Myocyte (in vitro differentiated cells): ENCODE measurements around the gene FGD6. TPM values are rescaled to one million over a fixed set of nuclear protein-coding genes. Genes with fewer than 3 reads are reported as not detected.
A peak's percentile ranks its signal among the peaks of the same experiment; 100 is the strongest.
"Not testable (repeated sequence)": the region's sequence is repeated elsewhere in the genome, so short reads cannot be mapped to it uniquely, and the experiment has no call there.

Experiments used
- DNase-seq: peaks from one replicate; pipeline ENCODE4 v3.0.0-alpha.2; 2012; ENCODE audit warnings: low read depth
- total RNA-seq: library from RNA; depleted of rRNA; stranded (reverse); fragments of >200 nt; gene quantifications from 2 replicates; pipeline ENCODE4 v1.2.3, GENCODE V29; 2014

The FGD6 gene
- total RNA-seq, 1 donor from 2014 or later: 3.1 TPM

DNA sequence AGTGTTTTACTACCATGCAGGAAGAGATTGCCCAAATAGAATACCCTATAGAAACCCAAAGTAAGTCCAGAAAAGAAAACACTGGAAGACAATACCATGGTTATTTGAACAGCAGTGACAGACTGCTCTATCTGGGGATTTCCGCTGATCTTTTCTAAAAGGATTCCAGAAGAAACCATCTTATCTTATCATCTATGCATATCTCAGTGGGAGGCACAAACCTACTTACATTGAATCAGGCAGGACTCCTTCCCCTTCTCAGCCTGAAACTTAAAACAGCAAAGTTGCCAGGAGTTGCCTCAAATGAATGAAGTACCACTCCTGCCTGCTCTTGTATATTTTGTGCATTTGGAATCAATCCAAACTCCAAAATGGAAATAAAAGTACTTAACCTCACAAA, 87.2 kb downstream of the FGD6 start:
- no peak for DNase-seq

DNA sequence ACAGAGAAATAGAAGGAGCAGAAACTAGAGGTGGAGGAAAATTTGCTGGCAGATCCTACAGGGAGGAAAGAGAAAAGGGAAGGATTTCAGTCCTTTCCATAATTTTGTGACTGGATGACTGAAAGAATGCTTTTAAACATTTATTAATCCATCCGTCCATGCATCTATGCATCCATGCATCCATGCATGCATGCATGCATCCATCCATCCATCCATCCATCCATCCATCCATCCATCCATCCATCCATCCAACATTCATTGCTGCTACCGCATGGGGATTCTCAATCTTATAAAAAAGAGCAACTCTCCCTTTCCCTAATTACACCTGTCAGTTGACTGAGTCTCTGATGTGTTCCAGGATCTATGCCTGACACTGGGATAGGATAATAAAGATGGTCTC, 88.2 kb downstream of the FGD6 start:
- DNase-seq: no peak

DNA sequence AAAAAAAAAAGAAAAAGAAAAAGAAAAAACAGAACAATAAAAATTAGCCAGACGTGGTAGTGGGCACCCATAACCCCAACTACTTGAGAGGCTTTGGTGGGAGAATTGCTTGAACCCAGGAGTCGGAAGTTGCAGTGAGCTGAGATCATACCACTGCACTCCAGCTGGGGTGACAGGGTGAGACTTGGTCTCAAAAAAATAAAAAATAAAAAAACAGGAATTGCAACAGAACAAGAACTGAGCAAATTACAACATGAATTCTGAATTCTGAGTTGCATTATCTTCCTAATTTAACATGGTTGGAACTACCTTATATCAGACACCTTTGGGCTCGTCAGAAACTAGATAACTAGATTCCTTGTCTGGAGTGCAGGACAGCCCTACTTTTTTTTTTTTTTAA, 90.5 kb downstream of the FGD6 start:
- no peak for DNase-seq

DNA sequence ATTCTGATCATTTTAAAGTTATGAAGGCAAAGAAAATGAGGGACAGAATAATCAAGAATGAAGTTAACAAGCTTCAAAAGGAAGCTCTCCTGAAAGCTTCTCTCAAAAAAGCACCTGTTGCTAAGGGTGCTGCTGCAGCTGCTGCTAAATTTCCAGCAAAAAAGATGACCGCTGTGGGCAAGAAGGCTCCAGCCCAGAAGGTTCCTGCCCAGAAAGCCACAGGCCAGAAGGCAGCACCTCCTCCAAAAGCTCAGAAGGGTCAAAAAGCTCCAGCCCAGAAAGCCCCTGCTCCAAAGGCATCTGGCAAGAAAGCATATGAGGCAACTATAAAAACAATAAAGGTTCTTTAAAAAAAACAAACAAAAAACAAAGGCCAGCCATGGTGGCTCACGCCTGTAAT, 91.2 kb downstream of the FGD6 start:
- DNase-seq: peak; percentile 76

DNA sequence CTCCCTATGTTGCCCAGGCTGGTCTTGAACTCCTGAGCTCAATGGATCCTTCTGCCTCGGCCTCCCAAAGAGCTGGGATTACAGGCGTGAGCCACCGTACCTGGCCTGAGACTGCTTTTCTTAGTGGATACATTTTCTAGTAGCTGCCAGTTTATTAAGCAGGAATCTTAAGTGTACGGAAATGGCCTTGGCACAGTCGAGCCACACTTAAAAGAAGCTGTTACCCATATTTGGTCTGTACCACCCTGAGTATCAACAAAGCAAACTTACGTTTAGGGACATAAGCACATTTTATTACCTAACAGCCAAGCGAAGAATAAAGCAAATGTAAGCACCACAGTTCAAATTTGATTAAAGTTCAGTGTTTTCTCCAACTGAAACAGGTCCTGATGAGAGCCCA, 93.2 kb downstream of the FGD6 start:
- DNase-seq: no peak

DNA sequence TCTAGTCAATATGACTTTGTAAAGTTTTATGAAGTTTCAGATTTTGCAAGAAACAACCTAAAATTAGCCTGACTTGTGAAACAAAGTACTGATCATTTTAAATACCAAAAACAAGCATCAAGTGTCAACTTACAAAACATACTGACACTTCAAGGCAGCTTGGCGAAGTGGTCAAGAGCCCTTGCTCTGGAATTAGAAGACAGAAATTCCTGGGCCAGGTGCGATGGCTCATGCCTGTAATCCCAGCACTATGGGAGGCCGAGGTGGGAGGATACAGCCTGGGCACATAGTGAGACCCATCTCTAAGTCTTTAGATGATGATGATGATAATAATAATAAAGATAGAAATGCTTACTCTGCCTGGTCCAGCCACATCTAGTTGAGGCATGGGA, 98.5 kb downstream of the FGD6 start:
- DNase-seq: peak; percentile 13

DNA sequence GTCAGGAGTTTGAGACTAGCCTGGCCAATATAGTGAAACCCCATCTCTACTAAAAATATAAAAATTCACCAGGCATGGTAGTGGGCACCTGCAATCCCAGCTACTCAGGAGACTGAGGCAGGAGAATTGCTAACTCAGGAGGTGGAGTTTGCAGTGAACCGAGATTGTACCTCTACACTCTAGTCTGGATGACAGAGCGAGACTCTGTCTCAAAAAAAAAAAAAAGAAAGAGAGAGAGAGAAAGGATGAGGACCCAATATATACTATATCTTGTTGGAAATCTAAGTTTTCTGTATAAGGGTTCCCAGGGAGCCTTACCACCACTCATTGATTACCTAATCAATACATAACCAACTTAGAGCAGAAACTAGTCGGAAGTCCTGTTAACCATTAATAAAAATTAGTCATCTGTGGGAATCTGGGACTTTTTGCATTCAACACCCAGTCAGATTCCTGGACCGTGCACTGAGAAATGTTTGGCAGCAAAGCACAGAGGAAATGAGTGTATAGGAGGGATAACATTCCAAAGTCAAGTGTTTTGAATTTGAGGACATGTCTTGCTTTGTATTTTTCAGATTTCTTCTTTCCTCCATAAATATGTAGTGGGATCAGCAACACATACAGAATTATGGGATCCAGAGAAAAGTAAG, 99.0 kb downstream of the FGD6 start:
- DNase-seq: peak; percentile 39

DNA sequence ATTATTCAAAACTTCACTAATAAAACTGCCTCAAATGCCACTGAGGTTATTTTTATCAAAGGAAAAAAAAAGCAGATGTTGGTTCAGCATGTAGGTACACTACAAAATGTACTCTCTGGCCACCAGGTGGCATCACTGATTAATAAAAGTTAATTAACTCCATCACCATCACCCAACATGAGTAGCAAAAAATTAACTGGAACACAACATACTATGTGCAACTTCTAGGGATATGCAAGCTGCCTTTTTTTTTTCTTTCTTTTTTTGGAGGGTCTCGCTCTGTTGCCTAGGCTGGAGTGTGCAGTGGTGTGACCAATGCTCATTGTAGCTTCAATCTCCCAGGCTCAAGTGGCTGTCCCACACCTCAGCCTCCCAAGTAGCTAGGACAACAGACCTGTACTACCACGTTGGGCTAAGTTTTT, 100.1 kb downstream of the FGD6 start:
- DNase-seq: peak; percentile 87

DNA sequence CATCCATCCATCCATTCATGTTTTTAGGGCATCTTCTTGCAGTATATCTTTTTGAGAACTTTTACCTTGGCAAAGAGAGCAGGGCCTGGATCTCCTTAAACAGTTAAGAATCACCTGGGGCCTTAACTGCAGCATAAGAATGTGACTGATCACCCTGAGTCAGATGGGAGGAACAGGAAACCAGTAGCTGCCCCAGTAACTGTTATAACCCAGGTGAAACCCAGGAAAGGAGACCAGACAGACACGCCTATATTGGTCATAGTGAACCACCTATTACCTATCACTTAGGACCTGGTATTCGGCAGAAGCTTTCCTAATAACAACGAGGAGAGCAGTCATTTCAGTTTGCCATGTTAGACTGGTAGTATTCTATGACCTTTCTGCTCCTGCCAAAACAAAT, 100.5 kb downstream of the FGD6 start:
- no peak for DNase-seq

DNA sequence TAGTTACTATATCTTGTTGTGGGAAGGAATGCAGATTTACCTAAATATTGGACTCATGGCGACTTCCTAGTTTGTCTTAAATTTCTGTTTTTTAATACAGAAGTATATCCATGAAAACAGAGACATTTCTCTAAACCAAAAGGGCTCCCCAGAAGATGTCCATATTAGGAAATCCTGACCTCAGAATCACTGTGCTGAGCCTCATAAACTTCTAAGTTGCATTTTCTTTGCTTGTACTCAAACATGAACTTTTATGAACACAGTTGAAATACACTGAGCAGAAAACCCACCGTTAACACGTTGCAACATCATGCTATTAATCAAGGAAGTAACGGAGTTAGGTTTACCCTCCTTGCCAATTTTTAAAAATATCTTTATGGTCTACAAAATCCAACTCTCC, 100.9 kb downstream of the FGD6 start:
- DNase-seq: no peak

DNA sequence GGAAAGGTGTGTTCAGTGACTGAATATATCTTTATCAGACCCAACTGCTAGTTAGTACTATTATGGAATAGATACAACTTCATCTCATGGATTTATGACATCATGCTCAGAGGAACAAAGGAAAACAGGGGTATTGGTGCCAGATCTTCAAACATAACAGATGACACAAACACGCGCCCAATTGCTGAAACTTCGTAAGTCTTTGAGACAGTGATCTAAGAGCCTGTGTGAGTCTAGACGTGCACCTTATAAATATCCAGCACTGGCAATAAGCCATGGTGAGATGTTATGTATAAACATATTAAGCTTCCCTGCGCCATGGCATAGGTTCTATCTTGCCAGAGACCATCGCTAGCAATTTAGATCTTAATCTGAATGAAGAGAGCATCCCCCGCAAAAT, 101.6 kb downstream of the FGD6 start:
- no peak for DNase-seq

DNA sequence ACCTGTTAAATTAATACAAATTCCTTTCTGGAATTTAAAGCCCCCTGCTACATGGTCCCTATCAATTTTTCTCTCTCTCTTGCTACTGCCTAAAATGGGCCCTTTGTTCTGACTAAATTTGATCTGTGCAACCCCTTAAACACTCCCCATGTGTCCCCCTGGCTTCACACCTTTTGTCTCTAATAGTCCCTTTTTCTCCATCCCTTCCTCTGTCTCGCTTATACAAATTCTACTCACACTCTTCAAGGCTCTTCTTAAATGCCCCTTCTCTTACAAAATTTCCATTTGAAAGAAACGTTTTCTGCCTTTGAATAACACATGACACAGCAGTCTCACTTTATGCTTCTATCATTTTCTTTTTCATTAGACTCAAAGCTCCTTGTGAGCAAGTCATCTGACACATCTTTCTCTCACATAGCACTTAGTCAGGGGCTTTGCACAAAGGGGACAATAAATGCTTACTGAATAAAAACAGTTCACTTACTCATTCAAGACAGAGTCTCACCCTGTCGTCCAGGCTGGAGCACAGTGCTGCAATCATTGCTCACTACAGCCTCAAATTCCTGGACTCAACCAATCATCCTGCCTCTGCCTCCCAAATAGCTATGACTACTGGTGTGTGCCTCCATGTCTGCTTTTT, 102.4 kb downstream of the FGD6 start:
- DNase-seq: no peak

DNA sequence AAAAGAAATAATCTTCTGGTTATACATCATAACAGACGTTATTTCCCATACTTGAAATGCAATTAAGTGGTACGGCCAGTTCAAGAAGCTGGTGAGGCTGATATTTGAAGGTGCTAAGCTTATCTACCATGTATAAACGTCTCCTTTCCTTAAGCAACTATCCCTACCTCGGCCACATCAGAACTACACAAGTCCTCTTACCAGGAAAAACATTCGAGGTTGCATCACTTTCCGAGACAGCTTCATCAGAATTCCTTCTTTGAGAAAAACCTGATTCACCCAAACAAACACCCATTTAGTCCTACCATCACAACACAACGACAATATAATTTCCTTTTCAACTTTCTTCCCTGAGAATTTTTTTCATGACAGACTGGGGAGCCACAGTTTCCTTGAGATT, 109.9 kb downstream of the FGD6 start:
- DNase-seq: no peak

DNA sequence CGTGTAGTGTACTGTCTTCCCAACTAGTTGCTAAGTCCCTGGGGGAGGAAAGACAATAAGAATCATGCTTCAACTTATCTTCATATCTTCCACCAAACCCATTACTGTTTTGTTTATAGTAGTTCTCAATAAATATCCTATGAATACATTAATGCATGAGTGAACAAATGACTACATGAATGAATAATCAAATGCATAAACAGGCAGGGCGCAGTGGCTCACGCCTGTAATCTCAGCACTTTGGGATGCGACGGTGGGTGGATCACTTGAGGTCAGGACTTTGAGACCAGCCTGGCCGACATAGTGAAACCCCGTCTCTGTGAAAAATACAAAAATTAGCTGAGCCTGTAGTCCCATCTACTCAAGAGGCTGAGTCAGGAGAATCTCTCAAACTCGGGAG, 111.7 kb downstream of the FGD6 start:
- no peak for DNase-seq

DNA sequence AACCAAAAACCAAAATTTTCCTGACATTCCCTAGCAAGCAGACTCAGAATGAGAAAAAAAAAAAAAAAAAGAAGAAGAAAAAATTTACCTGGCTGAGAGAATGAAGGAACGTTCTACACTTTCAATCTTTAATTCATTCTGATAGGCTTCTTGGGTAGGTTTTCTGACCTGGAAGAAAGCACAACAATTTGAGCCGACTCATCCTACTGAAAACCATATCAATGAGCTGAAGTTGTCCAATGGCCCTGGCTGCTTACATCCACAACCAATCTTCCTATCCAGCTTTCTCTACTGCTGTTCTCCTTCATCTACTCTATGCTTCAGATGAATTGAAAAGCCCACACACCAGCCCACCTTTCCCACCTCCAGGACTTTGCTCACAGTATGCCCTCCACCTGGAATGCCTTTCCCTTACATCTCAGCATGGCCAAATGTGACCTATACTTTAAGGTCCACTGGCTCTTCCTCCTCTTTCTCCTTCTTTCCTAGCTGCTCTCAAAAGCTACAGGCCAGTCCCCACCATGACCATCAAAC, 112.3 kb downstream of the FGD6 start:
- DNase-seq: no peak

DNA sequence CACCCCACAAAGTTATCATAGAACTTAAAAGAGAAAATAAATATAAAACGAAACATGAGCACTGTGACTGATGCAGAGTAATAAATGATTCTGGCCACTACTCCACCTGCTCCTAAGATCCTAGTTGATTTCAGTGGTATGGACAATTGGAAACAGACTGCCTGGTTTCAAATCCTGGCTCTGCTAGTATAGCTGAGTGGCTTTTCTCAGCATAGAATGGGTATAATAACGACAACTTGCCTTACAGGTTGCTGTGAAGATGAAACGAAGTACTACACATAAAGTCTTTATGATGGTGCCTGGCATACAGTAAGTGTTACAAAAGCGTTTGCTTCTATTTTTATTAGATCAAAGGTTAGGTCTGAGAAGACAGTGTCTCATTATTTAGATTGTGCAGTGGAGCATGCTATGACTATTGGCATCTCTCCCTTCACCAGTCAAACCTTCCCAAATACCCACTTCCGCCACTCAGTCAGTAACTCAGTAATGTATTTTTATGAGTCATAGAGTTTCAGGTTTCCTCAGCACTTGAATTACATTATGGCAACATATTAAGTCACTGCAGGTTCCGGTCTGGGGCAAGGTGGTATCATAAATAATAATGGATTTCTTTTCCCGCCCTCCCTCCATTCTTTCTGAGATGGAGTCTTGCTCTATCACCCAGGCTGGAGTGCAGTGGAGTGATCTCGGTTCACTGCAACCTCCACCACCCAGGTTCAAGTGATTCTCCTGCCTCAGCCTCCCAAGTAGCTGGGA, 114.2 kb downstream of the FGD6 start:
- peak; percentile 66 for DNase-seq

DNA sequence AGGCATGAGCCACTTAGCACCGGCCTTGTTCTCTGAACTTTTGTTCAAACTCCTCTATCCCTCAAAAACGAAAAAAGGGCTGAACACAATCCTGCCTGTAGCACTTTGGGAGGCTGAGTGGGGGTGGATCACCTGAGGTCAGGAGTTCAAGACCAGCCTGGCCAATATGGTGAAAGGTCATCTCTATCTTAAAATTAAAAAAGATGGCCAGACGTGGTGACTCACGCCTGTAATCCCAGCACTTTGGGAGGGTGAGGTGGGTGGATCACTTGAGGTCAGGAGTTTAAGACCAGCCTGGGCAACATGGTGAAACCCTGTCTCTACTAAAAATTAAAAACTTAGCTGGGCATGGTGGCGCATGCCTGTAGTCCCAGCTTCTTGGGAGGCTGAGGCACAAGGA, 115.3 kb downstream of the FGD6 start:
- not testable (repeated sequence) for DNase-seq

DNA sequence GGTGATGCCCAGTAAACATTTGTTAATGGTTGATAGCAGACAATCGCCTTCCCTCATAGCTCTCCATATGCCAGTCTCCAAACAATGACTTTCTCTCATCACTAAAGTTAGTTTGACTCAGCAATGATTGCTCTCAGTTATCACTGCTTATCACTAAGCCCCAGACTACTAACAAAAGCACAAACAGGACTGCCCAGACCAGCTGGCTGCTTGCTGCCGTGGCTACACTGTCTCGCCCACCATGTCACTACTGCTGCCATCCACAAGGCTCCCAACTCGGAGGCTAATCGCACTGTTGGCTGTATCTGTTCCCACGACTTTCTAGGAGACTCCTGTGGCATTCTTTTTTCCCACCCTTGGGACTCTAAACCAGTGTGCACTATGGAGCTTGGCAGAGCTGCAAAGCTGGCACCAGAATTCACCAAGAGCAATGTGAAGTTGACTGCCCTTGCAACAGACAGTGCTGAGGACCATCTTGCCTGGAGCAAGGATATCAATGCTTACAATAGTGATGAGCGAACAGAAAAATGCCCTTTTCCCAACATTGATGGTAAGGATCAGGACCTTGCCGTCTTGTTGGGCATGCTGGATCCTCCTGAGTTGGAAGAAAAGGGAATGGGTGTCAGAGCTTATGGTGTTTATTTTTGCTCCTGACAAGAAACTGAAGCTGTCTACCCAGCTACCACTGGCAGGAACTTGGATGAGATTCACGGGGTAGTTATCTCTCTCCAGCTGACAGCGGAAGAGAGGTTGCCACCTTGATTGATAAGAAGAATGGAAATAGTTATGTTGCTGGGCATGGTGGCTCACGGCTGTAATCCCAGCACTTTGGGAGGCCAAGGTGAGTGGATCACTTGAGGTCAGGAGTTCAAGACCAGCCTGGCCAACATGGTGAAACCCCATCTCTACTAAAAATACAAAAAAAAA, 116.7 kb downstream of the FGD6 start:
- peak; percentile 75 for DNase-seq

DNA sequence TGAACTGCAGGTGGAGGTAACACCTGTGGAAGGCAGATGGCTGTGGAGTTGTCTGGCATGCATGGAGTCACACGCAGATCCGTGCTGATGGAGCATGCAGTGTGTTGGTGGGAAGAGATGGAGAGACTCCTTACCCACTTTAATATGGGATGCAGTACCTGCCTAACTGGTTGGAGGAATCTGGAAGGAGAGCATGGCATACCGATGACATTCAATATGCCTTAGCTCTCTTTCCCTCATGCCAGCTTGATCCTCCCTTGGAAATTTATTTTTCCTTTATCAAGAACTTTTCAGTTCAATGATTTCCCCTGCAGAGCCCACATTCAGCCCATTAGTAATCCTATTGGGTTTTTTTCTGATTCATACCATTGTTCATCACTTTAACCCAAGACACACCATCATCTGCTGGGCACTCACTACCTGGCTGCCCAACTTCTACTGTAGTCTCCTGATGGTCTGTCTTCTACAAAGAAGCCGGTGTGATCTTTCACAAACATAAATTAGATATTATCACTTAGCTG, 117.9 kb downstream of the FGD6 start:
- no peak for DNase-seq

DNA sequence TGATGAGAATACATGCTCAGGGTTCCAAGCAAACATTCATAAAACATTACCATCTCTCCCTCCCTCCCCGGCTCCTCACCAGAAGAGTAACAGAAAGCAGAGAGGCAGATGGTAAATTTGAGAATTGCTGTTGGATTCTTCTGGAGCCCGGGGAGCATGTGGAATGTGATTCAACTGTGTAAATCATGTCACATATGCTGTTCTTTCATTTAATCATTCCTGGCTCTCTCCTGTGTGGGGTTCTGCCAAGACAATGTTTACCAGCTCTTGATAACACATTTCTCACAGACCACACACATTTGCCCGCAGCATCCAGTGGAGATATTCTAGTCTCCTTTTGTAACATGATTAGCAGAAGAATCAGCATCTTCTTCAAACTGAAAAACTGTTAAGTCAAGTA, 120.4 kb downstream of the FGD6 start:
- peak; percentile 55 for DNase-seq

DNA sequence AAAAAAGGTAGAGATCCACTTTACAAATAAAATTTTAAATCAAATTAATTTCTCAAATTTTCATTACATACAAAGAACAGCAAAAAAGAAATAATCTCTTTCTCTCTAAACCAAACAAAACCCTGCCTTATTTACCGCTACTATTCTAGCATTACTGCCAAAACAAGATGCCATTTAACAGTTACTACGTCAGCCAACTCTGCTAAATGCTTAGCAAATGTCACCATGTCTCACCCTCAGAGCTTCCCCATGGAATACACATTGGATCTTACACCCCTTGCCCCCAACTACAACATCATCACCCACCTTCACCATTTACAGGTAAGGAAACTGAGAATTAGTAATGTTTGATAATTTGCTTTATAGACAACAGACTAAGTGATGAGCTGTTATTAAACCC, 120.9 kb downstream of the FGD6 start:
- no peak for DNase-seq
